BJ (cell line): ENCODE data around the gene OTULIN. TPM values are rescaled to one million over a fixed set of nuclear protein-coding genes. Genes with fewer than 3 reads are reported as not detected.

ENCODE experiments used
- CTCF ChIA-PET: fragments of 350-600 bp; formaldehyde crosslinking; extraction: SDS; loops from one replicate; lab custom pipeline; 2021; ENCODE audit warnings: antibody characterized with exemption, inconsistent platforms; lab: Yijun Ruan, JAX
- POLR2A ChIA-PET: fragments of 300-600 bp; sonication (Branson Sonifier 250); formaldehyde crosslinking; extraction: SDS; loops from one replicate; lab custom pipeline; 2021; ENCODE audit warnings: antibody characterized with exemption; lab: Charles Lee
- DNase-seq: peaks from one replicate; pipeline ENCODE4 v3.0.0-alpha.2; 2011; ENCODE audit warnings: low read depth
- H3K27me3 ChIP-seq: 2 replicates; pipeline ENCODE4 v1.6.0; 2011; ENCODE audit warnings: low read length; ENCODE audit not compliant: control insufficient read depth, insufficient read depth
- H3K36me3 ChIP-seq: 2 replicates; pipeline ENCODE4 v1.5.1; 2011; ENCODE audit warnings: low read length; ENCODE audit not compliant: control insufficient read depth, insufficient read depth
- H3K4me3 ChIP-seq: 2 replicates; pipeline ENCODE4 v1.5.1; 2011; ENCODE audit warnings: low read depth, mild to moderate bottlenecking, control low read depth, low read length
- CTCF ChIP-seq: IDR thresholded peaks from 2 replicates; pipeline ENCODE4 v1.5.1; 2011; ENCODE audit warnings: low read depth, mild to moderate bottlenecking, control low read depth, inconsistent platforms, low read length, moderate library complexity; ENCODE audit not compliant: insufficient read depth
- polyA plus RNA-seq: library from polyadenylated mRNA; depleted of rRNA; stranded (reverse); fragments of >200 nt; gene quantifications from 2 replicates; pipeline ENCODE4 v1.2.3, GENCODE V29; 2011; rRNA removed

OTULIN gene
- polyA plus RNA-seq, 1 experiment, result 10.1 TPM

DNA sequence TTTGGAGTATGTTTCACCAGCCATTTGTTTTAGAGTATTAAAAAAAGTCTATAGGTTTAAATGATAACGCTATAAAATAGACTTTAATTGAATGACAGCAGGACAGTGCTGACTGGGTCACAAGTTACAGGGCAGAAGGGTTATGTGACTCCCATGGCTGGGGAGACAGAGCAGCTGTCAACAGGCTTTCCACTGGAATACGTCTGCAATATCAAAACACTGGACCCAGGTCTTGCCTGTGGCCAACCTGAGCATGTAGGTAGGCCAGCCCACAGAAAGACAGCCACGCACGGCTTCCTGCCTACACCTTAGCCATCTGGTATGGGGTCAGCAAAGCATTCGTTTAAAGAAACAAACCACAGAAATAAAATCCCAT lies 80.7 kb downstream of the OTULIN start:
- Histone ChIP-seq H3K36me3 (no peaks in the 10 kb centered on the region; the same call in none of the 2 replicates), H3K27me3 (no peaks in the 10 kb centered on the region), H3K4me3 (no peak overlapping the region)
- no peak for TF ChIP-seq CTCF
- ChIA-PET CTCF (no interaction called here), POLR2A (no interaction called here)
- DNase-seq, result no peak

DNA sequence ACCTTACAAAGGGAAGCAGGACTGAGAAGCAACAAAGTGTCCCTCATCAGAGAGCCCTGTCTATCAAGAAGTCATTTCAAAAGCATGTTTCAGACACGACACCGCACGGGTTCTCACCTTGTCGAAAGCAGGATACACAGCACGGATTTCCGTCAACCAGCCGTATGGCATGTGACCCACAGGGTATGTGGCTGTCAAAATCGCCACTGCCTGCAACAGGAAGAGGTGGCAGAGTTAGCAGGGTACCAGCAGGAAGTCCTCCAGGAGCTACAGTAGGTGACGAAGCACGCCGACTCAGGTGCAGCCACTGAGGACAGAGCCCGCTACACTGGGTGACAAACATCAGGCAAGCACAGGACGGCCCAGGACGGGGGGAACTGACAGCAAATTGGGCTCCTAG lies 81.2 kb downstream of the OTULIN start:
- Histone ChIP-seq H3K4me3 (no peak overlapping the region), H3K36me3 (peaks cover 2% of the 10 kb centered on the region), H3K27me3 (no peaks in the 10 kb centered on the region)
- CTCF ChIA-PET, result no interaction called here
- POLR2A ChIA-PET, result no interaction called here
- no peak for TF ChIP-seq CTCF
- DNase-seq, result no peak

DNA sequence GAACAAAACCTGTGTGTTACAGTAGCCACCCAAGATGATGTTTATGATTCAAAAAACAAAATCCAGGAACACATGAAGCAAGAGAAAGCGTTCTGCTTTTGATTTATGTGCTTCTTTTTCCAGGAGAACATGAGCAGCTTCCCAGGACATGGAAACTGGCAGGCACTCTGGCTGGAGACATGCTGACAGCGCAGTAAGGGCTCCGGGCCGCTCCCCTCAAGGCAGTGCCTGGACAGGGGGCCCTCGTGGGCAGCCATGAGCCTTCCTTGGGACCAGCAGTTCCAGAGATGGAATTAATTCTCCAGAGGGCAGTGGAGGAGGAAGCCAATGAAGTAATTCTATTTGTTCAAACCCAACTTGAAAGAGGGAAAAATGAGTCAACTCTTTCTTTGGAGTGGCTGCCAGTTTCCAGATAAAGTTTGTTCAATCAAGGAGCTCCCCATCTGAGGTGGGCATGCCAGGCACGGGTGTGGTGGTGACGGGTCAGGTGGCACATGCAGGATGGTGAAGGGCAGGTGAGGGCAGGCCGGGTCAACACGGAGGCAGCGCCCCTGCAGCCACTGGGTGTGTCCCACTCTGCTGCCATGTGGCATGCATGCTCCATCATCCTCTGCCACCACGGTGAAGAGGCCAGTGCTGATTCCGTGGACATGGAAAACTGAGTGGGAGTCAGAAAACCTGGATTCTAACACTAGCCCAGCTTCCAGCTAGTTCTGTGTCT lies 83.8 kb downstream of the OTULIN start:
- ChIA-PET POLR2A (no interaction called here), CTCF (interaction anchor here (1.5 kb wide), 1 partner anchor 14 kb away, joined by 3 read pairs; no protein-coding TSS in a partner anchor)
- TF ChIP-seq CTCF, result no peak
- Histone ChIP-seq H3K36me3 (peaks cover 2% of the 10 kb centered on the region), H3K27me3 (no peaks in the 10 kb centered on the region), H3K4me3 (no peak overlapping the region)
- no peak for DNase-seq

Other genes with a start within 250 kb of the OTULIN start
- gene OTULINL, start 82.9 kb upstream of the OTULIN start, polyA plus RNA-seq, result 2.6 and 4.1 TPM in 2 replicates
- 37.7 and 65.3 TPM in 2 replicates for gene ANKH, start 207.1 kb downstream of the OTULIN start, polyA plus RNA-seq